SK-N-SH treated with all-trans-retinoic acid at 6 μM for 48 hours (cell line): Measurements from ENCODE around the gene TGIF1.

Experiments used
- ATAC-seq: fragments of 200-7000 bp; cut with Tn5 transposase; 3 replicates; pipeline ENCODE4 v1.9.1; 2020; ENCODE audit warnings: mild to moderate bottlenecking, moderate library complexity
- ARNTL ChIP-seq: fragments of 450-650 bp; formaldehyde crosslinking; IDR thresholded peaks from 2 replicates; pipeline ENCODE4 v1.5.0; 2020; ENCODE audit warnings: low read depth, mild to moderate bottlenecking, moderate library complexity, borderline replicate concordance
- BACH2 ChIP-seq: fragments of 250-450 bp; sonication (Bioruptor Pico); IDR thresholded peaks from 2 replicates; pipeline ENCODE4 v1.9.0; 2021; ENCODE audit warnings: mild to moderate bottlenecking, borderline replicate concordance
- CSDC2 ChIP-seq: fragments of 250-450 bp; sonication (Bioruptor Pico); IDR thresholded peaks from 2 replicates; pipeline ENCODE4 v1.5.0; 2020; ENCODE audit warnings: mild to moderate bottlenecking, moderate library complexity
- ESRRG ChIP-seq: fragments of 250-450 bp; sonication (Bioruptor Pico); IDR thresholded peaks from 2 replicates; pipeline ENCODE4 v1.6.1; 2021; ENCODE audit warnings: mild to moderate bottlenecking
- GLIS3 ChIP-seq: fragments of 250-450 bp; sonication (Bioruptor Pico); IDR thresholded peaks from 2 replicates; pipeline ENCODE4 v1.5.0; 2020; ENCODE audit warnings: mild to moderate bottlenecking, moderate library complexity
- ISL1 ChIP-seq: fragments of 250-450 bp; sonication (Bioruptor Pico); IDR thresholded peaks from 2 replicates; pipeline ENCODE4 v2.1.2; 2022; ENCODE audit warnings: mild to moderate bottlenecking, moderate library complexity
- OSR1 ChIP-seq: fragments of 250-450 bp; sonication (Bioruptor Pico); IDR thresholded peaks from 2 replicates; pipeline ENCODE4 v1.8.0; 2022; ENCODE audit warnings: moderate library complexity, mild to moderate bottlenecking, inconsistent platforms
- PPARA ChIP-seq: fragments of 250-450 bp; sonication (Bioruptor Pico); IDR thresholded peaks from 2 replicates; pipeline ENCODE4 v1.5.0; 2020; ENCODE audit warnings: mild to moderate bottlenecking, borderline replicate concordance
- RARB ChIP-seq: fragments of 250-450 bp; sonication (Bioruptor Pico); IDR thresholded peaks from 2 replicates; pipeline ENCODE4 v1.8.0; 2021; ENCODE audit warnings: mild to moderate bottlenecking, moderate library complexity
- SNAI2 ChIP-seq: fragments of 250-450 bp; sonication (Bioruptor Pico); IDR thresholded peaks from 2 replicates; pipeline ENCODE4 v1.5.0; 2020; ENCODE audit warnings: mild to moderate bottlenecking, moderate library complexity
- TCF4 ChIP-seq: fragments of 250-450 bp; sonication (Bioruptor Pico); IDR thresholded peaks from 2 replicates; pipeline ENCODE4 v1.8.0; 2021; ENCODE audit warnings: mild to moderate bottlenecking, moderate library complexity, borderline replicate concordance
- TOX ChIP-seq: fragments of 250-450 bp; sonication (Bioruptor Pico); IDR thresholded peaks from 2 replicates; pipeline ENCODE4 v1.8.0; 2021; ENCODE audit warnings: mild to moderate bottlenecking, moderate library complexity, borderline replicate concordance
- ZC3H10 ChIP-seq: fragments of 250-450 bp; sonication (Bioruptor Pico); IDR thresholded peaks from 2 replicates; pipeline ENCODE4 v1.5.1; 2021; ENCODE audit warnings: mild to moderate bottlenecking, moderate library complexity
- ZFP3 ChIP-seq: fragments of 250-450 bp; sonication (Bioruptor Pico); IDR thresholded peaks from 2 replicates; pipeline ENCODE4 v1.5.0; 2020; ENCODE audit warnings: mild to moderate bottlenecking, moderate library complexity
- ZFP30 ChIP-seq: fragments of 450-650 bp; formaldehyde crosslinking; IDR thresholded peaks from 2 replicates; pipeline ENCODE4 v1.5.0; 2022; ENCODE audit warnings: mild to moderate bottlenecking, moderate library complexity
- ZNF565 ChIP-seq: fragments of 450-650 bp; formaldehyde crosslinking; conservative IDR thresholded peaks from 2 replicates; pipeline ENCODE4 v1.5.0; 2020; ENCODE audit warnings: low read depth, mild to moderate bottlenecking, moderate library complexity
- ZNF70 ChIP-seq: fragments of 450-650 bp; formaldehyde crosslinking; IDR thresholded peaks from 2 replicates; pipeline ENCODE4 v1.5.0; 2020; ENCODE audit warnings: mild to moderate bottlenecking, moderate library complexity
- TF ChIP-seq, protein P1 (sequence below): fragments of 250-450 bp; sonication (Bioruptor Pico); IDR thresholded peaks from 2 replicates; pipeline ENCODE4 v1.5.0; 2020; ENCODE audit warnings: mild to moderate bottlenecking, moderate library complexity
- TF ChIP-seq, protein P2 (sequence below): fragments of 250-450 bp; sonication (Bioruptor Pico); IDR thresholded peaks from 2 replicates; pipeline ENCODE4 v1.5.1; 2020; ENCODE audit warnings: low read depth, mild to moderate bottlenecking, moderate library complexity
- TF ChIP-seq, protein P3 (sequence below): fragments of 250-450 bp; sonication (Bioruptor Pico); IDR thresholded peaks from 2 replicates; pipeline ENCODE4 v1.8.0; 2021; ENCODE audit warnings: low read depth, mild to moderate bottlenecking, moderate library complexity, borderline replicate concordance
- TF ChIP-seq, protein P4 (sequence below): fragments of 250-450 bp; sonication (Bioruptor Pico); IDR thresholded peaks from 2 replicates; pipeline ENCODE4 v1.8.0; 2020; ENCODE audit warnings: mild to moderate bottlenecking, moderate library complexity, borderline replicate concordance
- TF ChIP-seq, protein P5 (sequence below): fragments of 250-450 bp; sonication (Bioruptor Pico); IDR thresholded peaks from 2 replicates; pipeline ENCODE4 v1.5.1; 2021; ENCODE audit warnings: mild to moderate bottlenecking, moderate library complexity

TGIF1 gene

DNA sequence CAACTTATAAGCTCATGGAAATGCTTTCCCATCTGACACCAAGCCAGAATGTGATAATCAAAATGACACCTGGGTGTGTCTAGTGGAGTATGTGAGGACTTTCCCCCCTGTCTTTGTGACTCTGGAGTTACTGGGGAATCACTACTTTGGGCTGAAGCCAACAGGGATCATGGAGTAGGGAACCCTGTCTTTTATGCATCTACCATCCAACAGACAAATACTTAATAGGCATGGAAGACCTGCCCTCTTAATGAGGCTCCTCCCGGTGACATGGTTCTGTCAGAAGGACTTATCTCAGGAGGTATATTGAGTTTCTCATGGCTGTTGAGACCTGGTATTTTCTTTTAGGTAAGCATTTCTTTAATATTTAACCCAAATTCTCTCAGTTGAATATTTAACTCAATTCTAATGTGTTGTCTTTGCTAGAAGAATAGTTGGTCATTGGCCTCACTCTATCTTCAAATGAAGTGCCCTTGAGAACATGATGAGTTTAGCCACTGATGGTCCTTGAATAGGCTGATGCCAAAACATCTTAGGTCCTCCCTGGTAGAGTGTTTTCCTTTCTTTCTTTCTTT, 42.1 kb downstream of the TGIF1 start (continued):
- TF ChIP-seq, protein P1, sequence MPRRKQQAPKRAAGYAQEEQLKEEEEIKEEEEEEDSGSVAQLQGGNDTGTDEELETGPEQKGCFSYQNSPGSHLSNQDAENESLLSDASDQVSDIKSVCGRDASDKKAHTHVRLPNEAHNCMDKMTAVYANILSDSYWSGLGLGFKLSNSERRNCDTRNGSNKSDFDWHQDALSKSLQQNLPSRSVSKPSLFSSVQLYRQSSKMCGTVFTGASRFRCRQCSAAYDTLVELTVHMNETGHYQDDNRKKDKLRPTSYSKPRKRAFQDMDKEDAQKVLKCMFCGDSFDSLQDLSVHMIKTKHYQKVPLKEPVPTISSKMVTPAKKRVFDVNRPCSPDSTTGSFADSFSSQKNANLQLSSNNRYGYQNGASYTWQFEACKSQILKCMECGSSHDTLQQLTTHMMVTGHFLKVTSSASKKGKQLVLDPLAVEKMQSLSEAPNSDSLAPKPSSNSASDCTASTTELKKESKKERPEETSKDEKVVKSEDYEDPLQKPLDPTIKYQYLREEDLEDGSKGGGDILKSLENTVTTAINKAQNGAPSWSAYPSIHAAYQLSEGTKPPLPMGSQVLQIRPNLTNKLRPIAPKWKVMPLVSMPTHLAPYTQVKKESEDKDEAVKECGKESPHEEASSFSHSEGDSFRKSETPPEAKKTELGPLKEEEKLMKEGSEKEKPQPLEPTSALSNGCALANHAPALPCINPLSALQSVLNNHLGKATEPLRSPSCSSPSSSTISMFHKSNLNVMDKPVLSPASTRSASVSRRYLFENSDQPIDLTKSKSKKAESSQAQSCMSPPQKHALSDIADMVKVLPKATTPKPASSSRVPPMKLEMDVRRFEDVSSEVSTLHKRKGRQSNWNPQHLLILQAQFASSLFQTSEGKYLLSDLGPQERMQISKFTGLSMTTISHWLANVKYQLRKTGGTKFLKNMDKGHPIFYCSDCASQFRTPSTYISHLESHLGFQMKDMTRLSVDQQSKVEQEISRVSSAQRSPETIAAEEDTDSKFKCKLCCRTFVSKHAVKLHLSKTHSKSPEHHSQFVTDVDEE (CRISPR knock-in tag) = no peak
- no peak for TF ChIP-seq OSR1 (CRISPR knock-in tag)
- TF ChIP-seq TOX (CRISPR knock-in tag) = no peak
- TF ChIP-seq ESRRG (CRISPR knock-in tag) = no peak
- TF ChIP-seq ARNTL = no peak
- TF ChIP-seq ZNF565 (CRISPR knock-in tag) = no peak
- no peak for TF ChIP-seq GLIS3 (CRISPR knock-in tag)
- TF ChIP-seq TCF4 (CRISPR knock-in tag) = no peak
- TF ChIP-seq, protein P2, sequence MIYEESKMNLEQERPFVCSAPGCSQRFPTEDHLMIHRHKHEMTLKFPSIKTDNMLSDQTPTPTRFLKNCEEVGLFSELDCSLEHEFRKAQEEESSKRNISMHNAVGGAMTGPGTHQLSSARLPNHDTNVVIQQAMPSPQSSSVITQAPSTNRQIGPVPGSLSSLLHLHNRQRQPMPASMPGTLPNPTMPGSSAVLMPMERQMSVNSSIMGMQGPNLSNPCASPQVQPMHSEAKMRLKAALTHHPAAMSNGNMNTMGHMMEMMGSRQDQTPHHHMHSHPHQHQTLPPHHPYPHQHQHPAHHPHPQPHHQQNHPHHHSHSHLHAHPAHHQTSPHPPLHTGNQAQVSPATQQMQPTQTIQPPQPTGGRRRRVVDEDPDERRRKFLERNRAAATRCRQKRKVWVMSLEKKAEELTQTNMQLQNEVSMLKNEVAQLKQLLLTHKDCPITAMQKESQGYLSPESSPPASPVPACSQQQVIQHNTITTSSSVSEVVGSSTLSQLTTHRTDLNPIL (CRISPR knock-in tag) = no peak
- TF ChIP-seq, protein P3, sequence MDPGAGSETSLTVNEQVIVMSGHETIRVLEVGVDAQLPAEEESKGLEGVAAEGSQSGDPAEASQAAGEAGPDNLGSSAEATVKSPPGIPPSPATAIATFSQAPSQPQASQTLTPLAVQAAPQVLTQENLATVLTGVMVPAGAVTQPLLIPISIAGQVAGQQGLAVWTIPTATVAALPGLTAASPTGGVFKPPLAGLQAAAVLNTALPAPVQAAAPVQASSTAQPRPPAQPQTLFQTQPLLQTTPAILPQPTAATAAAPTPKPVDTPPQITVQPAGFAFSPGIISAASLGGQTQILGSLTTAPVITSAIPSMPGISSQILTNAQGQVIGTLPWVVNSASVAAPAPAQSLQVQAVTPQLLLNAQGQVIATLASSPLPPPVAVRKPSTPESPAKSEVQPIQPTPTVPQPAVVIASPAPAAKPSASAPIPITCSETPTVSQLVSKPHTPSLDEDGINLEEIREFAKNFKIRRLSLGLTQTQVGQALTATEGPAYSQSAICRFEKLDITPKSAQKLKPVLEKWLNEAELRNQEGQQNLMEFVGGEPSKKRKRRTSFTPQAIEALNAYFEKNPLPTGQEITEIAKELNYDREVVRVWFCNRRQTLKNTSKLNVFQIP (CRISPR knock-in tag) = no peak
- TF ChIP-seq, all 23 proteins: peak for 0

DNA sequence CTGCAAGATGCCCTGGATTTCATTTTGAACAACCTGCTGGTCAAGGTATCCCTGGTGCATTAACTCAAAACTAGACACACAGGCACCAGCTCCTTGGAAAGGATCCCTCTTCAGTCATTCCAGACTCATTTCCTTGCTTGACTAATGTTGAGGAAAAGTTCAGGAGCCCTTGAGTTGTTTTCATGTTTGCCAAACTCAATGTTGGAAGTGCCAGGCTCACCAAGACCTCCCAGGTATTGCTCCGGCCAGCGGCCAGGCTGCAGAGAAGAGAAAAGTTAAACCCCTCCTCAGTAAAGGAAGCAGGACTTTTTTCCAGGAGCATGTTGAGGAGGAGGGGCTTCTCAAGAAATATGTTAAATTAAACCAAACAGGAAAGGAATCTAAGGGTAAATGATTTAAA, 42.7 kb downstream of the TGIF1 start:
- ATAC-seq = no peak
- TF ChIP-seq CSDC2 (CRISPR knock-in tag) = no peak
- TF ChIP-seq SNAI2 (CRISPR knock-in tag) = no peak
- TF ChIP-seq RARB (CRISPR knock-in tag) = no peak
- TF ChIP-seq TCF4 (CRISPR knock-in tag) = no peak
- no peak for TF ChIP-seq ZNF565 (CRISPR knock-in tag)
- no peak for TF ChIP-seq ISL1 (CRISPR knock-in tag)
- no peak for TF ChIP-seq ARNTL
- TF ChIP-seq, protein P4, sequence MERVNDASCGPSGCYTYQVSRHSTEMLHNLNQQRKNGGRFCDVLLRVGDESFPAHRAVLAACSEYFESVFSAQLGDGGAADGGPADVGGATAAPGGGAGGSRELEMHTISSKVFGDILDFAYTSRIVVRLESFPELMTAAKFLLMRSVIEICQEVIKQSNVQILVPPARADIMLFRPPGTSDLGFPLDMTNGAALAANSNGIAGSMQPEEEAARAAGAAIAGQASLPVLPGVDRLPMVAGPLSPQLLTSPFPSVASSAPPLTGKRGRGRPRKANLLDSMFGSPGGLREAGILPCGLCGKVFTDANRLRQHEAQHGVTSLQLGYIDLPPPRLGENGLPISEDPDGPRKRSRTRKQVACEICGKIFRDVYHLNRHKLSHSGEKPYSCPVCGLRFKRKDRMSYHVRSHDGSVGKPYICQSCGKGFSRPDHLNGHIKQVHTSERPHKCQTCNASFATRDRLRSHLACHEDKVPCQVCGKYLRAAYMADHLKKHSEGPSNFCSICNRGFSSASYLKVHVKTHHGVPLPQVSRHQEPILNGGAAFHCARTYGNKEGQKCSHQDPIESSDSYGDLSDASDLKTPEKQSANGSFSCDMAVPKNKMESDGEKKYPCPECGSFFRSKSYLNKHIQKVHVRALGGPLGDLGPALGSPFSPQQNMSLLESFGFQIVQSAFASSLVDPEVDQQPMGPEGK (CRISPR knock-in tag) = no peak
- no peak for TF ChIP-seq ZFP3
- TF ChIP-seq PPARA (CRISPR knock-in tag) = no peak
- no peak for TF ChIP-seq ZFP30 (CRISPR knock-in tag)
- TF ChIP-seq OSR1 (CRISPR knock-in tag) = no peak
- TF ChIP-seq, all 23 proteins: peak for 0

DNA sequence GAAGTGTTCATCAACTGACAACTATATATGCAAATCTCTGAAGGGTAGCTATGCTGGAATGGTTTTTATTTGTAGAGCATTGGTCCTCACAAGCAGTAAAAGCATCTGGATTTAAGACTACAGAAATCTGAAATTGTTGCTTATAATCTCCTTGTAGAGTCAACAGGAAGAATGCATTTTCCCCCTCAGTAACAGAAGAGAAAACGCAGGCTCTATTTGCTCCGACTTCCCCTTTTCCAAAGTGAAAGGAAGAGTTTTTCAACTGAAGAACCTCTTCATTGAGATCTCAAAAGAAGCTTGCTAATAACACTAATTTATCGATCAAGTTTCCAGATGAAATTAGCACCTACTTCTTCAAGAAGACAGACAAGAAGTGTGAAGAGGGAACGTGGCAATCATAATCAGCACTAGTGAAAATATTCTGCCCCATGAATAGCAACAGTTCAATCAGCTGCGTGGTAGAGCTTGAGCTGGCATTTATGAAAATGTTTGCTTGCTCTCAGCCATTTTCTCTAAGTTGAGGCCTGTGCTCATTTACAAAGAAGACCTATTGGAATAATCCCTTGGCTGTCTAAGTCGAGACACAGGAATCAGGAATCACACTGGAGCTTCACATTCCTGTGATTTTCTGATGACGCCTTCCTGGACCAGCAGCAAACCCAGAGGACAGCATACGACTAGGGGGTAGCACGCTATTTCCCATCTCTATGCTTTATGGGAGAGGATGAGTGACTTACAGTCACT, 43.7 kb downstream of the TGIF1 start:
- ATAC-seq = no peak
- TF ChIP-seq GLIS3 (CRISPR knock-in tag) = no peak
- no peak for TF ChIP-seq ZC3H10 (CRISPR knock-in tag)
- TF ChIP-seq TOX (CRISPR knock-in tag) = no peak
- TF ChIP-seq, protein P2 (CRISPR knock-in tag) = no peak
- no peak for TF ChIP-seq PPARA (CRISPR knock-in tag)
- TF ChIP-seq SNAI2 (CRISPR knock-in tag) = no peak
- TF ChIP-seq, protein P5, sequence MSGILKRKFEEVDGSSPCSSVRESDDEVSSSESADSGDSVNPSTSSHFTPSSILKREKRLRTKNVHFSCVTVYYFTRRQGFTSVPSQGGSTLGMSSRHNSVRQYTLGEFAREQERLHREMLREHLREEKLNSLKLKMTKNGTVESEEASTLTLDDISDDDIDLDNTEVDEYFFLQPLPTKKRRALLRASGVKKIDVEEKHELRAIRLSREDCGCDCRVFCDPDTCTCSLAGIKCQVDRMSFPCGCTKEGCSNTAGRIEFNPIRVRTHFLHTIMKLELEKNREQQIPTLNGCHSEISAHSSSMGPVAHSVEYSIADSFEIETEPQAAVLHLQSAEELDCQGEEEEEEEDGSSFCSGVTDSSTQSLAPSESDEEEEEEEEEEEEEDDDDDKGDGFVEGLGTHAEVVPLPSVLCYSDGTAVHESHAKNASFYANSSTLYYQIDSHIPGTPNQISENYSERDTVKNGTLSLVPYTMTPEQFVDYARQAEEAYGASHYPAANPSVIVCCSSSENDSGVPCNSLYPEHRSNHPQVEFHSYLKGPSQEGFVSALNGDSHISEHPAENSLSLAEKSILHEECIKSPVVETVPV (CRISPR knock-in tag) = no peak
- no peak for TF ChIP-seq BACH2 (CRISPR knock-in tag)
- no peak for TF ChIP-seq ZNF70 (CRISPR knock-in tag)
- no peak for TF ChIP-seq ISL1 (CRISPR knock-in tag)
- TF ChIP-seq OSR1 (CRISPR knock-in tag) = no peak
